NCI-H2196 treated with DMSO at 0.1 percent for 48 hours (cell line): Measurements from ENCODE around the gene MUS81.
A peak's percentile ranks its signal among the peaks of the same experiment; 100 is the strongest.
"Not testable (repeated sequence)": the region's sequence is repeated elsewhere in the genome, so short reads cannot be mapped to it uniquely, and the experiment has no call there.

Source experiments
- DNase-seq: peaks from one replicate; lab custom pipeline; 2025; ENCODE audit not compliant: unreplicated experiment; lab: John Stamatoyannopoulos, UW

The MUS81 gene, protein sequence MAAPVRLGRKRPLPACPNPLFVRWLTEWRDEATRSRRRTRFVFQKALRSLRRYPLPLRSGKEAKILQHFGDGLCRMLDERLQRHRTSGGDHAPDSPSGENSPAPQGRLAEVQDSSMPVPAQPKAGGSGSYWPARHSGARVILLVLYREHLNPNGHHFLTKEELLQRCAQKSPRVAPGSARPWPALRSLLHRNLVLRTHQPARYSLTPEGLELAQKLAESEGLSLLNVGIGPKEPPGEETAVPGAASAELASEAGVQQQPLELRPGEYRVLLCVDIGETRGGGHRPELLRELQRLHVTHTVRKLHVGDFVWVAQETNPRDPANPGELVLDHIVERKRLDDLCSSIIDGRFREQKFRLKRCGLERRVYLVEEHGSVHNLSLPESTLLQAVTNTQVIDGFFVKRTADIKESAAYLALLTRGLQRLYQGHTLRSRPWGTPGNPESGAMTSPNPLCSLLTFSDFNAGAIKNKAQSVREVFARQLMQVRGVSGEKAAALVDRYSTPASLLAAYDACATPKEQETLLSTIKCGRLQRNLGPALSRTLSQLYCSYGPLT

DNA sequence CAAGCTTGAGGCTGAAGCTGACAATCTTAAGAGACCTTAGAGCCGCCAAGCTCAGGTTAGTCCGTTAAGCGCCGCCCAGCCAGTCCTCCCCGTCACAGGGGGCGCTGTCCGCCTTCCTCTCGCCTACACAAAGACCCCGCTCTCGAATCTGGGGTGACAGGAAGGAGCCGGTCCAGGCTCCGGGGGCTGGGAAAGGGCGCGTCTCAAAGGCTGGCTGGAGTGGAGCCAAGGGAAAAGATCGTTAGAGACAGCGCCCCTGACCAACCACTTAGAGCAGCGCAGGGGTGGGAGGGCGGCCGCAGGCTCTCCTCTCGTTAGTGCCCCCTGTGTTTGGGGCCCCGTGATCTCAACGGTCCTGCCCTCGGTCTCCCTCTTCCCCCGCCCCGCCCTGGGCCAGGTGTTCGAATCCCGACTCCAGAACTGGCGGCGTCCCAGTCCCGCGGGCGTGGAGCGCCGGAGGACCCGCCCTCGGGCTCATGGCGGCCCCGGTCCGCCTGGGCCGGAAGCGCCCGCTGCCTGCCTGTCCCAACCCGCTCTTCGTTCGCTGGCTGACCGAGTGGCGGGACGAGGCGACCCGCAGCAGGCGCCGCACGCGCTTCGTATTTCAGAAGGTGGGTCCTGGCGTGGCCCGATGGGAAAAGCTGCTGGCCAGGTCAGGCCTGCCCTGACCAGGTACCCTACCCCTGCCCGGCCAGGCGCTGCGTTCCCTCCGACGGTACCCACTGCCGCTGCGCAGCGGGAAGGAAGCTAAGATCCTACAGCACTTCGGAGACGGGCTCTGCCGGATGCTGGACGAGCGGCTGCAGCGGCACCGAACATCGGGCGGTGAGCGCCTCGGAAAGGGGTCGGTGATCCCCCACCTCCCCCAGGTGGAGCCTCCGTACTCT, at the start of gene MUS81:
Gene MUS81 (plus strand): TSS at position 156 of the 887 bp plus-strand sequence. CDS start 321 bp downstream, at position 477.
- DNase-seq = peak; percentile 95

DNA sequence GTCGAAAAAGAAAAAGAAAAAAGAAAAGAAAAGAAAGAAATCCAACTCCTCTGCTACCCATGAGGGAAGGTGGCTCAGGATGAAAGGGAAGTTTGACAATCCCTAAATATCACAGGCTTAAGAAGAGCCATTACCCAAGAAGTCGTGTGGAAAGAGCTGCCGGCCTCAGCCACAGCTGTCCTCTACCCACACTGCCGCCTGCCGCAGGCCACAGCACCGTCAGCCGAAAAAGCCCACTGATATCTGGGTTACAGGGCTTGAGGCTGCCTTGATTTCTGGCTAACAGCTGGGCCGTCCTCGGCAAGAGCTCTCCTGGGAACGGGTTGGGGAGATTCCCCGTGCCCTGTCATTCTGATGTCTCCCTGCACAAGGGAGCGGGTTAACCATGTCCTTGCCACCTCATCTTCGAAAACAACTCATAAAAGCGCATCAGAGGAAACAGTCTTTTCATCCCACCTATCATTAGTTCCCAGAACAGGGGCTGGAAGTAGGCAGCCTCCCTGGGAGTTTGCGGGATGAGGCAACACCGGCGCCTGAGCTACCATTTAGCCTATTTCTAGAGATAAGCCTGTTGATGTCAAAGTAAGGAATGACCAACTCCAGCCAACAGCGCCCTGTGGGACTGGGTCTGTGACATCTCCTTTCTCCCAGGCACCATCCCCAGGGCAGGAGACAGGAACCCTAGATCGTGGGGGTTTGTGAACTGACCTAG, 48.3 kb upstream of the MUS81 start:
- no peak for DNase-seq

DNA sequence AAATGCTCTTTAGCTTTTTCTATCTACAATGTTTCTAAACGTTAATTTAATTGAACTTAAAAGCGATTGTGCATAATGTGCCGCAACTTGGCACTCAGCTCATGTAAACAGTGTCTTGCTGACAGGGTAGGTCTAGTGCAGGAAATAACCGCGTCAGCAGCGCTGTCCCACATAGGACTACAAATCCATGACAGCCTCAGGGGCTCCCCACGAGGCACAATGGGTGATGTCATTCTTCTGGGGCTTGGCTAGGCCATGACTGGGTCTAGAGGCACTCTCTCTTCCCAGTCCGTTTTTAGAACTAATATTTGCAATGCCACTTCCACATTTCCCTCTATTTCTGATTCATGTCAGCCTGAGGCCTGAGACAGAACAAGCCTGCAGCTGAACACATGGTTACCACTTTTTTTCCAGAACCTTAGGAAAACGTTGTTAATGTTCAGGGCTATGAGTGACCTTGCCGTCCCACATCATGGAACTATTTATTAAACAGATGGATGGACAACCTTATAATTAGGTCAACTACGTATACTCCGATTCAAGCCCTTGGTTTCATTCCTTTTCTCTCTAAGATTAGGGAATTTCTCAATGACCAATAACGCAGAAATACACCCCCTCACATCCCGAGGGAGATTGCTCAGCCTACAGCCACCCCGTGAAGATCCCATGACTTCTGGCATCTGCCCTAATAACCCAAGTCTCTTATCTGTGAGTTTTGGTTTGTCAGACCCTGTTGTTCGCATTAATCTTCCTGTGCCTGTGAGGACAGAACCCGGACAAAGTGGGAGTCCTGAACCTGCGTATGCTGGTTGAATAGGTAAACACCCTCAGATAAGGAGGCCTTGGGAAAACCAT, 45.9 kb upstream of the MUS81 start:
- no peak for DNase-seq

DNA sequence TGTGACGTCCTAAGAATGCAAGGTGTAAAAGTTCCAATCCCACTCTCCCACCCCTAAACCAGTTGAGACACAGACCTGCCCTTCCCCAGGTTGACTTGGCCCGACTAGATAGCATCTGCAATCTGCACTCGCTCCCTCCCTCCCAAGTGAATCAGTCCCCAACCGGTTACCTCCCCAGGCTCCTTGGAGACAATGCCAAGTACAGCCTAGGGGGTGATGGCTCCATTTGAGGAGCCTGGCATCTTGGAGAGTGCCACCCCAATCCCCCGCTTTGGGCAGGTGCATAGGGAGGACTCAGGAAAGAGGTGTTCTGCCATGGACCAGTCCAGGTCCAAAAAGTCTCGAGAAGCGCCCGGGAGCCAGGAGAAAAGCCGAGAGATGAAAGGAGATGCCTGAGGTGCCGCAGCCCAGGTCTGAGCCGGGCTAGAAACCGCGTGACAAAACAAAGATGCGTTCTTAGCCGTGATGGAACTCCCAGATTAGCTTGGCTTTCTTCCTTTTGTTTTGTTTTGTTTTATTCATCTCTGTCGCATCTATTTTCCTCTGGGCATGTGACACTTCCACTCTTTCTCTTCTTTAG, 45.2 kb upstream of the MUS81 start:
- DNase-seq = no peak

DNA sequence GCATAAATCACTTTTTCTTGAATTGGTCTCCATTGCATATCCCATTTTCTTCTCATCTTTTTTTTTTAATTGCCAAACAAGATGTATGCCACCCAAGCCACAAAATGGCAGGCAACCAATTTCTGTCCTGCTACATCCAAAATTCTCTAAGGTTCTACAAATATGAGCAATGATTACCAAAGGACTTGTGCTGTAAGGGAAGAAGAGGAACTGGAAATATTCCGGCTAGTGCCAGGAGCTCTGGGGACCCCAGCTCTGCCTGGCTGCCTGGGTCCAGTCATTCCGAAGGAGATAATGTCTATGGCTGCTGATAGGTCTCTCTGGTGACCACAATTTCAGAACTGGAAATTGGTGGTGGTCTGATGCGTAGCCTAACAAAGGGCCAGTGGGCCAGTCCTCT, 43.5 kb upstream of the MUS81 start:
- DNase-seq = no peak

DNA sequence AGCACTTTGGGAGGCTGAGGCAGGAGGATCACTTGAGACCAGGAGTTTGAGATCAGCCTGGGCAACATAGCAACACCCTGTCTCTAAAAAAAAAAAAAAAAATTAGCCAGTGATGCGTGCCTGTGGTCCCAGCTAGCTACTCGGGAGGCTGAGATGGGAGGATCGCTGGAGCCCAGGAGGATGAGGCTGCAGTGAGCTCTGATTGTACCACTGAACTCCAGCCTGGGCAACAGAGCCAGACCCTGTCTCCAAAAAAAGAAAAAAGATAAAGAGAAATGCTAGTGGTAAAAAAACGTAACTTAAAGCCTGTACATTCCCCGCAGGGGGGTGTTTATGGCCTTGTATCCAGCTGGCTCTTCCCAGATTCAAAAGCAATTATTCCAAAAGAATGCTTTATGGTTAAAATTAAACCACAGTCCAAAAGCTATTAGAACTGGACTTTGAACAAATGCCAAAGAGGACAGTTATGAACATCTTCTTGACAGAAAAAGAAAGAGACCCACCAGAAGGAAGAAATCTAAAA, 42.9 kb upstream of the MUS81 start:
- no peak for DNase-seq

DNA sequence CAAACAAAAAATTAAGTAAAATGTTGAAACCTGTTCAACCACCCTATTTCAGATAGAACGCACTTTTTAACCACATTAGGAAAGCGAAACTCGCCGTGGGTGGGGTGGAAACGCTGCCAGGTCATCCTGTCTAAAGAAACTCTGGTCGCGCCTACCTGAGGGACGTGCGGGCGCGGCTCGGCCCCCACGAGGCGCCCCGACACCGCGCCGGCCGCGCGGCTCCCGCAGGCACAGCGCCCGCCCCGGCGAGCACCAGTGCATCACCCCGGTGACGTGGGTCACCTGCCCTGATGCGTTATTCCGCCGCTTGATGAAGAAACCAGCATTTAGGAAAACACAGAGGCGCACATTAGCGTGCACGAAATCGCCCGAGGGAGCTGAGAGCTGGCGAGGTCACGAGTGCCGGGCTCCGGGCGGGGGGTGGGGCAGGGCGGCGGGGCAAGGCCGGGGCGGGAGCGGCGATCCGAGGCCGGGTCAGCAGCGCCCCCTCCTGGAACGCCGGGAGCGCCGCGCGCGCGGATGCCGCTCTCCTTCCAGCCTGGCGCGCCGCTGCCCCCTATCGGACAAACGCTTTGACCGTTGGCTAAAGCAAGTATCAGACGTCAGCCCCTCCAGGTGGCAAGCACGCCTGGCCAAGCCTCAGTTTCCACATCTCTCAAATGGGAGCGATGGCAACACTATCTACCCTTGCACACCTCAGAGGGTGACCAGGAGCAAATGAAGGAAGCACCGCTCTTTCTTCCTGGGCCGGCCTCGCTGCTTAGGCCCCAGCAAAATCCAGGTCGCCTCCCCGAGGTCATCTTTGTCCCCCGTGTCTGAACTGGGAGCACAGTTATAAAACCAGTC, 42.2 kb upstream of the MUS81 start:
- peak; percentile 75 for DNase-seq

DNA sequence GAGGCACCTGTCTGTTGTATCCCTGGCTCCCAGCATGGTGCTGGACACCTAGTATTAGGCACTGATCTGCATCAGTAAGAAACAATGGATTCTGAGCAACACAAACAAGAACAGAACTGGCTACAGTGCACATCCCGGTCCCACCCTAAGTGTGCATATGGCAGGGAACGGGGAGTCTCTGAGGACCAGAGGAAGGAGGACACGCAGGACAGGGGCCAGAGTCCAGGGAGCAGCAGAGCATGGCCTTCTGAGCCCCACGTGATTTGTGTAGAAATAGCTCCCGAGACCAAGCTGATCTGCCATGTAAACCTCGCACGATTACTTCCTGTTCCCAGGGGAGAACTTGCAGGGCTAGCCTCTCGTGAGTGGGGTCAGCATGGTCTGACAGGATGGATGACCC, 39.1 kb upstream of the MUS81 start:
- no peak for DNase-seq

DNA sequence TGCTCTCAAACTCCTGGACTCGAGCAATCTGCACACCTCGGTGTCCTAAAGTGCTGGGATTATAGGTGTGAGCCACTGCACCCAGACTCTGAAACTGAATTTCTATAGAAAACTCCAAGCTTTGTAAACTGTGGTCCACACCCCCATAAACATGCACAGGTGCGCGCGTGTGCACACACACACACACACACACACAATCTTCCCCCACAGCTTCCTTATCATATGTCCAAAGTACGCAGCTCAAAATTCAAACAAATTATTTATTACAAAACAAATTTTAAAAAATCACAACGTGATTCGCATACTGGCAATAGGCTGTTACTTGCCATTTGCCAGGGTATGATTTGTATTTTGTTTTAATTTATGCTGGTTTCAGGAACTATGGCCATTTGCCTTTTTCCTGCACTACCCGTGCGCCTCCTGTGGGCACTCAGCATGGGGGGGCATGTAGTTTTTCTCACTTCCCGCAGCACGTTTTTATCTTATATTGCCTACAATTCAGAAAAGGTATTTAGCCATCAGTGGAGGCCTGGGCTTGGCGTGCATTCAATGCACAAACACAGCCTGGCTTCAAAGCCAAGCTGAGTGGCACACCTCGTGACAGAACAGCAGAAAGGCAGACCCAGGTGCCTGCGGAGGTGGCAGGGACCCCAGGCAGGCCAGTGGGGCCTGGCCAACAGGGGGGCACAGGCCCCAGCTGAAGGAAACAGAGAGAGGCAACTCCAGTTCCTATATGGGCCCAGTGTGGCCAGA, 37.3 kb upstream of the MUS81 start:
- DNase-seq = no peak

DNA sequence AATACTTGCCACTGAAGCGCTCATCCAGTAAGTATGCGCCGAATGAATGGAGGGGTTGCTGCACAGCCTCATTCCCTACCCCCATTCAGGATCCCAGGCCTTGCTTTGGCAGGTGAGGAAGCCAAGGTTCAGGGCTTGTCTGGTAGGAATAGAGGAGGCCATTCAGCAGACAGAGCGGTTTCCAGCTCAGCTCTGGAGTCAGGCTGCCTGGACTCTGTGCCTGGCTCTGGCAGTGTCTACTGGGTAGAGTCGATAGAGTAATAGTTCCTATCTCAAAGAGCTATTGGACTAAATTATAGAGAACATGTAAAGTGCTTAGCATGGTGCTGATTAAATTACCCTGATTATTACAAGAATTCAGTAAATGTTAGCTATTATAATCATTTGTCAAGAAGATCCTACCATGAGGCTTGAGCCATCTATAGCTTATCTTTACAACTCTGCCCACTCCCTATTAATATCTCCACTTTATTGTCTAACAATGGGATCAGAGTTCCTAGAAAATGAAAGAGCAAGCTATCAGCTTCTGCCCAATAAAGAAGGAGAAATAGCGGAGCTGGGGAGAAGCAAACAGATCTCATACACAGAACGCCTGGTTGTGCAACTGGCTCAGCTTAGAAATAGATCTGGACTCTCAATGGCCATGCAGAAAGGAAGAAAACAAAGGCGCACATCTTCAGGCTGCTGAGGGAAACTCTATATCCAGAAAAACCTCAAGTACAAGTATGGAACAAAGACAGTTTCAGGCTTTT, 33.1 kb upstream of the MUS81 start:
- DNase-seq = no peak

DNA sequence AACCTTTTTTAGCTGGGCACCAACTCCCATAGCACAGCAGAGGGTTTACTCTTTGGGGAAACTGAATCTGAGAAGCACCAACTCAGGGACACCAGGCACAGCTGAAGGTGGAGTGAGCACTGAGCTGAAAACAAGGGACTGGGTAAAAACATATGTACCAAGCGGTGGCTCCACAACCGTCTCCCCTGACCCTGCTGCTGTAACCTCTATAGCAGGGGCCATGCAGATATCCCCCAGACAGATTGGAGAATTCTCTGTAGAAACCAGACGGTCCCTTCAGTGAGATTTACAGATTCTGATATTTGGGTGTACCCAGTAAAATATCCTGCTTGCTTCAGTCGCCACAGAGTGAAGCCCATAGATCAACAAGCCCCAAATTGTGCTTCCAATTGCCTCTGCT, 30.8 kb upstream of the MUS81 start:
- DNase-seq = no peak

DNA sequence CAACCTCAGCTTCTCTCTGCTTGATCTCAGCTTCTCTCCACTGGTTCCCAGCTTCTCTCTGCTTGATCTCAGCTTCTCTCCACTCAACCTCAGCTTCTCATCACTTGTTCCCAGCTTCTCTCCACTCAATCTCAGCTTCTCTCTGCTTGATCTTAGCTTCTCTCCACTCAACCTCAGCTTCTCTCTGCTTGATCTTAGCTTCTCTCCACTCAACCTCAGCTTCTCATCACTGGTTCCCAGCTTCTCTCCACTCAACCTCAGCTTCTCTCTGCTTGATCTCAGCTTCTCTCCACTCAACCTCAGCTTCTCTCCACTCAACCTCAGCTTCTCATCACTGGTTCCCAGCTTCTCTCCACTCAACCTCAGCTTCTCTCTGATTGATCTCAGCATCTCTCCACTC, 28.0 kb upstream of the MUS81 start:
- DNase-seq = not testable (repeated sequence)

DNA sequence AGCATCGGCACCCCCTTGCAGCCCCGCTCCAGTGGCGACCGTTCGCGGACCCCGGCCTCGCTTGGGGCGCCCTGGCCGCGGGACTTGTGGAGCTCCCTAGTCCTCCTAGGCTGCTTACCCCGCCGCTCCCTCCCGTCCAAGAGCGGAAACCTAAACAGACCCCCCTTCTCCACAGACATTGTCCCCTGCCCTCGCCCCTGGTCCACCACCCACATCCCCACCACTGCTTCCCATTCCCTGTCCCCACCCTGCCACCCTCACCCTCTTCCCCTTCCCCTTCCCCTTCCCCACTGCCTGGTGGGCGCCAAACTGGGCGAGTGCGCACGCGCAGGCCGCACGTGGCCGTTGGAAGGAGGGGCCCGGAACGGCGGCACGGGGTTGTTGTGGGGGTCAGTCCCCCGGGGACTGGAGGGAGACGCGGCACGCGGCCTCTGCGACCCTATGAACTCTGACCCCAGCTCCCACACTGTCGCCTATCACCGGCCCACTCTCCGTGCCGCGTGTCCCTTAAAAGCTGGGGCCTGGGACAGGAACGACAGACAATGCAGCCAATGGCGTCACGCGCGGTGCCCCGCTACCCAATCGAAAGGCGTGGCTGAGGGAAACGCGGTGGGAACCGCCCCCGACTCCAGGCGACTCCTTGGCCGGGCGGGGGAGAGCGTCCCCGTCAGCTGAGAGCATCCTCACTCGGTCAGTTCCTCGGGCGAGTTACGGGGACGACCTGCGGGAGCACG, 26.8 kb upstream of the MUS81 start, which contains the start of gene SNX32:
Gene SNX32 (plus strand): TSS at position 667 of the 734 bp plus-strand sequence. CDS start 103 bp downstream, outside the sequence.
- peak; percentile 77 for DNase-seq

DNA sequence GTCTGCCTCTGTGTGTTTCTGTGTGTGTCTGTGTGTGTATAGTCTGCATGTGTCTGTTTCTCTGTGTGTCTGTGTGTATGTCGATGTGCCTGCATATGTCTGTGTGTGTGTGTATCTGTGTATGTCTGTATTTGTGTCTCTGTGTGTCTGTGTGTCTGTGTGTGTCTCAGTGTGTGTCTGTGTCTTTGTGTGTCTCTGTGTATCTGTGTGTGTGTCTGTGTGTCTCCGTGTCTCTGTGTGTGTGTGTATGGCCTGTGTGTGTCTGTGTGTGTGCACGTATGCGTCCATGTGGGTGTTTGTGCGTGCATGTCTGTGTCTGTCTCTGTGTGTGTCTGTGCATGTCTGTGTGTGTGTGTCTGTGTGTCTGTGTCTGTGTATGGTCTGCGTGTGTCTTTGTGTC, 26.0 kb upstream of the MUS81 start:
- DNase-seq = no peak

DNA sequence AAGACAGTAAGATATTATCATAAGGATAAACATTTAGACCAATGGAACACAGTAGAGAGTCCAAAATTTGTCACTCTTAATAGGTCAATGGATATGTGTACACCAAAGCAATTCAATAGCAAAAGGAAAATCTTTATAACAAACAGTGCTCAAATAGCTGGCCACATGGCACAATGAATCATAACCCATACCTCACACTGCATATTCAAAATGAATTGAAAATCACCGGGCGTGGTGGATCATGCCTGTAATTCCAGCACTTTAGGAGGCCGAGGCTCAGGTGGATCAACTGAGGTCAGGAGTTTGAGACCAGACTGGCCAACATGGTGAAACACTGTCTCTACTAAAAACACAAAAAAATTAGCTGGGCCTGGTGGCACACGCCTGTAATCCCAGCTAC, 18.1 kb upstream of the MUS81 start:
- no peak for DNase-seq

DNA sequence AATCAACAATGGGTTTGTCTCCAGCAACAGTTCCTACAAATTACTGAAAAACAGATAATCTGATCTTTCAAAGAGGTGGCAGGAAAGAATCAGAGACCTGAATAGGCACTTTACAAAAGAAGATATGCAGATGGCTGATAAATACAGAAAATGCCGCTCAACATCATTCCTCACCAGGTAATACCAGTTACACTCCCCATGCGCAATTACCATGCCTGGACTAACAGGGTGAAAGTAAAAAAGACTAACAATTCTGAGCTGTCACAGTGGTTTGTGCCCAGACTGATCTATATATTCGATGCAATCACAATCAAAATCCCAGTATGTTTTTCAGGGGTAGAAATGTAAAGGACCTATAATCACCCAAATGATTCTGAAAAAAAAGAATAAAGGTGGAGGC, 16.4 kb upstream of the MUS81 start:
- no peak for DNase-seq
